Measurements from ENCODE around the gene COMMD4. TPM values are rescaled to one million over a fixed set of nuclear protein-coding genes. Genes with fewer than 3 reads are reported as not detected.
"Not testable (repeated sequence)": the region's sequence is repeated elsewhere in the genome, so short reads cannot be mapped to it uniquely, and the experiment has no call there.

COMMD4 gene
- total and polyA plus RNA-seq, 12 donors: 29.0 to 74.3 (median 39.4) TPM

GRCh38 chr15:75371486-75371885 lies 35.6 kb downstream of the COMMD4 start:
- no peak overlapping the region for H3K27ac ChIP-seq
- ATAC-seq: no peak
- whole genome bisulfite sequencing, 2 donors: 79 to 86% methylated on average over 1 of the region's 1 CpG
- H3K9me3 ChIP-seq: no peaks in the 10 kb centered on the region
- intact Hi-C loops (cut with DNase I): loop anchor here in 1 of 10 donors (5.0 kb wide), 1 partner anchor 81 kb away; the partner anchor contains the start of gene SIN3A
- no peak for DNase-seq
- peaks cover 5 to 25% (median 22%) of the 10 kb centered on the region in 9 donors for H3K4me1 ChIP-seq
- H3K4me3 ChIP-seq: no peak overlapping the region
- no peaks in the 10 kb centered on the region for H3K27me3 ChIP-seq
- TF ChIP-seq, protein P1, sequence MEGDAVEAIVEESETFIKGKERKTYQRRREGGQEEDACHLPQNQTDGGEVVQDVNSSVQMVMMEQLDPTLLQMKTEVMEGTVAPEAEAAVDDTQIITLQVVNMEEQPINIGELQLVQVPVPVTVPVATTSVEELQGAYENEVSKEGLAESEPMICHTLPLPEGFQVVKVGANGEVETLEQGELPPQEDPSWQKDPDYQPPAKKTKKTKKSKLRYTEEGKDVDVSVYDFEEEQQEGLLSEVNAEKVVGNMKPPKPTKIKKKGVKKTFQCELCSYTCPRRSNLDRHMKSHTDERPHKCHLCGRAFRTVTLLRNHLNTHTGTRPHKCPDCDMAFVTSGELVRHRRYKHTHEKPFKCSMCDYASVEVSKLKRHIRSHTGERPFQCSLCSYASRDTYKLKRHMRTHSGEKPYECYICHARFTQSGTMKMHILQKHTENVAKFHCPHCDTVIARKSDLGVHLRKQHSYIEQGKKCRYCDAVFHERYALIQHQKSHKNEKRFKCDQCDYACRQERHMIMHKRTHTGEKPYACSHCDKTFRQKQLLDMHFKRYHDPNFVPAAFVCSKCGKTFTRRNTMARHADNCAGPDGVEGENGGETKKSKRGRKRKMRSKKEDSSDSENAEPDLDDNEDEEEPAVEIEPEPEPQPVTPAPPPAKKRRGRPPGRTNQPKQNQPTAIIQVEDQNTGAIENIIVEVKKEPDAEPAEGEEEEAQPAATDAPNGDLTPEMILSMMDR (IDR thresholded peaks at IDR 0.05): no peak
- H3K36me3 ChIP-seq: peaks cover 0 to 77% (median 43%) of the 10 kb centered on the region in 9 donors

DNA sequence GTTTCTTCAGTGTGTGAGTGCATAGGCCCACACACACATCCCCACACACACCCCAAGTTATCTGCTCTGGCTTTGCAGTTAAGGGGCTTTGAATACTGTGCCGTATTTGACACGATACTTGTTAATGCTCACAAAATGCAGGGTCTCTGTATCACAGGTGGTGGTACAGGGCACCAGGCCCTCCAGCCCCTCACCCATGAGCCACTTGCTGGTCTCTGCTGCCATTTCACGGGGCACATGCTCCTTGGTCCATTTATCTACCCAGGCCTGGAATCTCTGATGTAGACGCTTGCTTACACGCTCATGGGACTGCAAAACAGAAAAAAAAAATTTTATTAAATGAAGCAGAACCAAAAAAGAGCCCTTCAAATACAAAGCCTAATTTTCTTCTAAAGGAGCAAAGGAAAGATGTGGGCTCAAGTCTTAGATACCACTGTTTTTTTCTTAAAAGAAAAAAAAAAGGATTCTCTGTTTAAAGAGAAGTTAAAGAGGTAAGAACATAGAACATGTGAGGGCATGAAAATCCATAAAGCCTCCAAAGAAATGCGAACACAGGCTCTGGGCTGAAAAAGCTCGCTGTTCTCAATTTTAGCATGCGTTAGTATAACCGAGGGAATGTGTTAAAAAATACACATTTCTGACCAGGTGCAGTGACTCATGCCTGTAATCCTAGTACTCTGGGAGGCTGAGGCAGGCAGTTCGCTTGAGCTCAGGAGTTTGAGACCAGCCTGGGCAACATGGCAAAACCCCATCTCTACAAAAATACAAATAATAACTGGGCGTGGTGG lies 36.2 kb downstream of the COMMD4 start:
- no peak for ATAC-seq
- 97% methylated on average over 11 of the region's 11 CpGs for WGBS, 2 donors
- no peaks in the 10 kb centered on the region for H3K9me3 ChIP-seq
- no peak overlapping the region for H3K4me3 ChIP-seq
- H3K27me3 ChIP-seq: no peaks in the 10 kb centered on the region
- no peak overlapping the region for H3K27ac ChIP-seq
- peaks cover 0 to 77% (median 37%) of the 10 kb centered on the region in 9 donors for H3K36me3 ChIP-seq
- TF ChIP-seq, protein P1 (IDR thresholded peaks at IDR 0.05): no peak
- no peak for DNase-seq
- H3K4me1 ChIP-seq: peaks cover 5 to 22% (median 18%) of the 10 kb centered on the region in 9 donors
- intact Hi-C loops (cut with DNase I): loop anchor here in 1 of 10 donors (5.0 kb wide), 1 partner anchor 80 kb away; the partner anchor contains the start of gene SIN3A

- Histone ChIP-seq H3K9me3 (no peaks in the 10 kb centered on the region), H3K4me3 (no peak overlapping the region), H3K36me3 (peaks cover 0 to 100% (median 55%) of the 10 kb centered on the region in 9 donors), H3K27ac (no peak overlapping the region), H3K27me3 (no peaks in the 10 kb centered on the region), H3K4me1 (no peaks in the 10 kb centered on the region)
- TF ChIP-seq, protein P1 (IDR thresholded peaks at IDR 0.05): no peak
- whole genome bisulfite sequencing, 2 donors: 90 to 93% methylated on average over 4 of the region's 4 CpGs
- no peak for ATAC-seq
- no peak for DNase-seq
- intact Hi-C loops (cut with DNase I): loop anchor here in 1 of 10 donors (10.0 kb wide), 1 partner anchor 56 kb away; no protein-coding TSS in a partner anchor
Observed at GRCh38 chr15:75380773-75381172, 44.9 kb downstream of the COMMD4 start.

GRCh38 chr15:75383986-75384385 lies 48.1 kb downstream of the COMMD4 start:
- not testable (repeated sequence) for H3K4me3 ChIP-seq, ATAC-seq, H3K9me3 ChIP-seq, H3K27me3 ChIP-seq, H3K4me1 ChIP-seq, DNase-seq, H3K27ac ChIP-seq
- WGBS, 2 donors: 92 to 95% methylated on average over 5 of the region's 5 CpGs
- intact Hi-C loops (cut with DNase I): loop anchor here in 1 of 10 donors (10.0 kb wide), 1 partner anchor 59 kb away; no protein-coding TSS in a partner anchor
- peaks cover 0 to 100% (median 64%) of the 10 kb centered on the region in 9 donors for H3K36me3 ChIP-seq

Small RNA genes within 50 kb of the gene (microRNA-seq; reads per million reads assigned to microRNA genes)
- 0 reads per million in 2 donors for gene MIR631

Other genes with a start within 250 kb of the COMMD4 start
- 10 to 100 TPM in 9 of 10 donors, 1 to 10 TPM in 1; 6.9 to 23.7 (median 14.8) TPM for gene C15orf39, start 134.2 kb upstream of the COMMD4 start, total RNA-seq
- 1 to 10 TPM; 7.7 to 8.0 TPM for gene C15orf39, start 134.2 kb upstream of the COMMD4 start, polyA plus RNA-seq
- gene GOLGA6C, start 77.7 kb upstream of the COMMD4 start, total RNA-seq: not detected
- not detected for gene GOLGA6C, start 77.7 kb upstream of the COMMD4 start, polyA plus RNA-seq
- gene GOLGA6D, start 53.2 kb upstream of the COMMD4 start, total RNA-seq: under 1 TPM in 1 of 10 donors, not detected in 9; 0.09 TPM
- gene GOLGA6D, start 53.2 kb upstream of the COMMD4 start, polyA plus RNA-seq: not detected
- 10 to 100 TPM in 3 of 10 donors, 1 to 10 TPM in 7; 4.1 to 17.8 (median 8.1) TPM for gene NEIL1, start 11.0 kb downstream of the COMMD4 start, total RNA-seq
- gene NEIL1, start 11.0 kb downstream of the COMMD4 start, polyA plus RNA-seq: 10 to 100 TPM in 1 of 2 donors, 1 to 10 TPM in 1; 6.1 to 41.6 TPM
- gene MAN2C1, start 32.5 kb downstream of the COMMD4 start, total RNA-seq: 100 to 1,000 TPM in 9 of 10 donors, 10 to 100 TPM in 1; 90.4 to 128 (median 108) TPM
- gene MAN2C1, start 32.5 kb downstream of the COMMD4 start, polyA plus RNA-seq: 100 to 1,000 TPM in 1 of 2 donors, 10 to 100 TPM in 1; 86.7 to 371 TPM
- 10 to 100 TPM; 24.9 to 41.8 (median 29.9) TPM for gene SIN3A, start 115.6 kb downstream of the COMMD4 start, total RNA-seq
- gene SIN3A, start 115.6 kb downstream of the COMMD4 start, polyA plus RNA-seq: 1 to 10 TPM; 7.9 to 8.2 TPM
- gene PTPN9, start 243.3 kb downstream of the COMMD4 start, total RNA-seq: 10 to 100 TPM in 1 of 10 donors, 1 to 10 TPM in 9; 5.8 to 11.0 (median 8.4) TPM
- 1 to 10 TPM; 2.0 to 6.7 TPM for gene PTPN9, start 243.3 kb downstream of the COMMD4 start, polyA plus RNA-seq

Measured in heart right ventricle (tissue), 16 donors.